Endothelial cell of umbilical vein (primary cell): ENCODE measurements around the gene BABAM2. TPM values are rescaled to one million over a fixed set of nuclear protein-coding genes. Genes with fewer than 3 reads are reported as not detected.
"Not testable (repeated sequence)": the region's sequence is repeated elsewhere in the genome, so short reads cannot be mapped to it uniquely, and the experiment has no call there.

Experiments used
- BruUV-seq: library from RNA; stranded (reverse); fragments of 400-500 nt; replicated peaks from 2 replicates; lab custom pipeline; 2021; lab: Mats Ljungman, UMichigan
- CTCF ChIA-PET: fragments of 300-600, 350-600 bp; sonication (Branson Sonifier 250); formaldehyde crosslinking; loops from one replicate; lab custom pipeline; 2021; ENCODE audit warnings: antibody characterized with exemption, inconsistent platforms; lab: Charles Lee
- POLR2A ChIA-PET: fragments of 300-600, 350-600 bp; sonication (Branson Sonifier 250); formaldehyde crosslinking; loops from one replicate; lab custom pipeline; 2021; ENCODE audit warnings: antibody characterized with exemption, inconsistent platforms; lab: Charles Lee
- DNase-seq: peaks from one replicate; pipeline ENCODE4 v3.0.0-alpha.2; 2011; ENCODE audit warnings: low read depth, low spot score
- FAIRE-seq: peaks from 2 replicates; lab custom pipeline; 2011; peaks lifted over from hg19 to GRCh38; lab: Jason Lieb, UNC
- H2AFZ ChIP-seq: 2 replicates; pipeline ENCODE4 v1.6.0; 2012; ENCODE audit warnings: low read depth, low read length, control low read depth, inconsistent platforms
- H3K27ac ChIP-seq: 2 replicates; pipeline ENCODE4 v1.5.1; 2011; ENCODE audit warnings: low read depth, mild to moderate bottlenecking, control low read depth, low read length, moderate library complexity; ENCODE audit not compliant: insufficient read depth
- H3K27me3 ChIP-seq, 2 experiments: 2 replicates each; pipeline versions ENCODE4 v1.6.0 to v1.6.1; 2011; ENCODE audit warnings: low read length in 2 of 2, mixed read lengths in 1 of 2; ENCODE audit not compliant: control insufficient read depth in 2 of 2, insufficient read depth in 2 of 2
- H3K36me3 ChIP-seq, 2 experiments: 2 replicates in 1 of 2; 3 replicates in 1 of 2; pipeline ENCODE4 v1.5.1; 2011; ENCODE audit warnings: low read length in 2 of 2, mild to moderate bottlenecking in 1 of 2, moderate library complexity in 1 of 2; ENCODE audit not compliant: control insufficient read depth in 2 of 2, insufficient read depth in 2 of 2; ENCODE audit errors: extremely low read depth in 1 of 2
- H3K4me1 ChIP-seq: 3 replicates; pipeline ENCODE4 v1.5.1; 2011; ENCODE audit warnings: mild to moderate bottlenecking, low read length; ENCODE audit not compliant: control insufficient read depth, insufficient read depth; ENCODE audit errors: extremely low read depth
- H3K4me2 ChIP-seq: 2 replicates; pipeline ENCODE4 v1.6.1; 2011; ENCODE audit warnings: low read length, control low read depth, mixed read lengths; ENCODE audit not compliant: insufficient read depth
- H3K4me3 ChIP-seq, 3 experiments: fragments of 200-600 bp in 1 of 3; sonication (generic), shearing (Covaris generic) in 1 of 3; replicated peaks in 1 of 3; 2 replicates each; pipeline ENCODE4 v1.5.1; 2011 to 2016; ENCODE audit warnings: control low read depth in 3 of 3, low read length in 3 of 3, mild to moderate bottlenecking in 2 of 3, inconsistent platforms in 1 of 3, low read depth in 1 of 3, moderate library complexity in 1 of 3; ENCODE audit not compliant: insufficient read depth in 1 of 3
- H3K79me2 ChIP-seq: 2 replicates; pipeline ENCODE4 v1.6.0; 2012; ENCODE audit warnings: low read length, inconsistent platforms; ENCODE audit not compliant: control insufficient read depth, insufficient read depth
- H3K9ac ChIP-seq: replicated peaks from 2 replicates; pipeline ENCODE3; 2011; ENCODE audit warnings: low read length, control low read depth; ENCODE audit not compliant: insufficient read depth; ENCODE audit errors: extremely low read depth
- H3K9me1 ChIP-seq: replicated peaks from 3 replicates; pipeline ENCODE4 v1.6.0; 2011; ENCODE audit warnings: mild to moderate bottlenecking, low read length; ENCODE audit not compliant: control insufficient read depth, insufficient read depth; ENCODE audit errors: extremely low read depth
- H3K9me3 ChIP-seq: replicated peaks from 2 replicates; pipeline ENCODE4 v1.5.1; 2012; ENCODE audit warnings: low read length, inconsistent platforms; ENCODE audit not compliant: control insufficient read depth, insufficient read depth
- H4K20me1 ChIP-seq: replicated peaks from 2 replicates; pipeline ENCODE3; 2011; ENCODE audit warnings: mild to moderate bottlenecking, low read length; ENCODE audit not compliant: control insufficient read depth, insufficient read depth; ENCODE audit errors: extremely low read depth
- POLR2AphosphoS5 ChIP-seq: IDR thresholded peaks from 2 replicates; pipeline ENCODE4 v1.6.1; 2012; ENCODE audit warnings: low read depth, mild to moderate bottlenecking, control low read depth, low read length, moderate library complexity; ENCODE audit not compliant: insufficient read depth
- dilution Hi-C: fragments of 300-500 bp; cut with MboI; formaldehyde crosslinking; loops from one replicate; pipeline ENCODE4 v1.15.0; 2019; ENCODE audit warnings: low sequenced_read_pairs; ENCODE audit not compliant: extremely low pct_ligation_motif_present
- intact Hi-C: fragments of 100-400 bp; cut with micrococcal nuclease; formaldehyde crosslinking; loops from one replicate; pipeline ENCODE4 v1.10.0; 2022
- polyA plus RNA-seq, 4 experiments: library from polyadenylated mRNA; depleted of rRNA in 3 of 4; stranded (reverse) in 3 of 4; unstranded in 1 of 4; fragments of >200 nt; gene quantifications; 2 replicates each; pipeline versions ENCODE4 v1.2.1 to v1.2.3, GENCODE V29; 2011 to 2012; ENCODE audit warnings: missing spikeins in 1 of 4
- total RNA-seq: library from RNA; stranded (reverse); gene quantifications from 2 replicates; pipeline ENCODE4 v1.2.3, GENCODE V29; 2021
- TF ChIP-seq, protein P1 (sequence below), 2 donors: IDR thresholded peaks; 1 replicate in 1 of 2; 2 replicates in 1 of 2; pipeline ENCODE4 v1.5.1; 2011; ENCODE audit warnings: low read length in 2 of 2, mild to moderate bottlenecking in 2 of 2, moderate library complexity in 2 of 2, control low read depth in 1 of 2, inconsistent platforms in 1 of 2, low read depth in 1 of 2; ENCODE audit not compliant: insufficient read depth in 1 of 2; ENCODE audit errors: extremely low read depth in 1 of 2

The BABAM2 gene
- total and polyA plus RNA-seq, 2 donors (not counting 3 experiments of a cell fraction or from before 2014, with no cell fraction given): 19.9 to 27.6 TPM

DNA sequence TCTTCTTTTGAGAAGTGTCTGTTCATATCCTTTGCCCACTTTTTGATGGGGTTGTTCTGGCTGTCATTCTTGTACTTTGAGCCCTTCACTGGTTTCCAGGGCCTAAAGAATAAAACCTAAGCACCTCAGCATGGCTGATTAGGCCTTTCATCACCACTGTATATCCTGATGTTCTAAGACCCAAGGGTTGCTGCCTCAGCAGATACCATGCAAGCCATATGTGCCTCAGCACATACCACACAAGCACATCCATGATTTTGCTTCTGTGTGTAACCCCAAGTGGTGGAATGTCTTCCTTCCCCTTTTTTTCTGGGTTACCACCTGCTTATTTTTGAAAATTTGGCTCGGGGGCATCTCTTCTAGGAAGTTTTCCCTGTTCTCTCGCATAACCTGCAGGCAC lies 11.7 kb upstream of the BABAM2 start:
- Histone ChIP-seq H4K20me1 (no peaks in the 10 kb centered on the region), H3K4me2 (no peak overlapping the region), H3K9me1 (no peaks in the 10 kb centered on the region), H3K4me1 (peaks cover 4% of the 10 kb centered on the region), H2AFZ (no peak overlapping the region), H3K9me3 (no peaks in the 10 kb centered on the region), H3K27ac (no peak overlapping the region), H3K4me3 (no peak overlapping the region), H3K9ac (no peak overlapping the region), H3K36me3 (no peaks in the 10 kb centered on the region), H3K27me3 (no peaks in the 10 kb centered on the region), H3K79me2 (no peaks in the 10 kb centered on the region)
- dilution Hi-C loops (no loop called here), intact Hi-C loops (no loop called here)
- ChIA-PET POLR2A (no interaction called here), CTCF (no interaction called here)
- FAIRE-seq: no peak
- no peak for DNase-seq
- TF ChIP-seq, protein P1, sequence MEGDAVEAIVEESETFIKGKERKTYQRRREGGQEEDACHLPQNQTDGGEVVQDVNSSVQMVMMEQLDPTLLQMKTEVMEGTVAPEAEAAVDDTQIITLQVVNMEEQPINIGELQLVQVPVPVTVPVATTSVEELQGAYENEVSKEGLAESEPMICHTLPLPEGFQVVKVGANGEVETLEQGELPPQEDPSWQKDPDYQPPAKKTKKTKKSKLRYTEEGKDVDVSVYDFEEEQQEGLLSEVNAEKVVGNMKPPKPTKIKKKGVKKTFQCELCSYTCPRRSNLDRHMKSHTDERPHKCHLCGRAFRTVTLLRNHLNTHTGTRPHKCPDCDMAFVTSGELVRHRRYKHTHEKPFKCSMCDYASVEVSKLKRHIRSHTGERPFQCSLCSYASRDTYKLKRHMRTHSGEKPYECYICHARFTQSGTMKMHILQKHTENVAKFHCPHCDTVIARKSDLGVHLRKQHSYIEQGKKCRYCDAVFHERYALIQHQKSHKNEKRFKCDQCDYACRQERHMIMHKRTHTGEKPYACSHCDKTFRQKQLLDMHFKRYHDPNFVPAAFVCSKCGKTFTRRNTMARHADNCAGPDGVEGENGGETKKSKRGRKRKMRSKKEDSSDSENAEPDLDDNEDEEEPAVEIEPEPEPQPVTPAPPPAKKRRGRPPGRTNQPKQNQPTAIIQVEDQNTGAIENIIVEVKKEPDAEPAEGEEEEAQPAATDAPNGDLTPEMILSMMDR (IDR thresholded peaks at IDR 0.05; ENCODE audit: extremely low read depth in 1 of 2, insufficient read depth in 1 of 2, low read depth in 1 of 2, low read length in 2 of 2): no peak
- no peak for TF ChIP-seq POLR2AphosphoS5
- BruUV-seq: no TSS peak

DNA sequence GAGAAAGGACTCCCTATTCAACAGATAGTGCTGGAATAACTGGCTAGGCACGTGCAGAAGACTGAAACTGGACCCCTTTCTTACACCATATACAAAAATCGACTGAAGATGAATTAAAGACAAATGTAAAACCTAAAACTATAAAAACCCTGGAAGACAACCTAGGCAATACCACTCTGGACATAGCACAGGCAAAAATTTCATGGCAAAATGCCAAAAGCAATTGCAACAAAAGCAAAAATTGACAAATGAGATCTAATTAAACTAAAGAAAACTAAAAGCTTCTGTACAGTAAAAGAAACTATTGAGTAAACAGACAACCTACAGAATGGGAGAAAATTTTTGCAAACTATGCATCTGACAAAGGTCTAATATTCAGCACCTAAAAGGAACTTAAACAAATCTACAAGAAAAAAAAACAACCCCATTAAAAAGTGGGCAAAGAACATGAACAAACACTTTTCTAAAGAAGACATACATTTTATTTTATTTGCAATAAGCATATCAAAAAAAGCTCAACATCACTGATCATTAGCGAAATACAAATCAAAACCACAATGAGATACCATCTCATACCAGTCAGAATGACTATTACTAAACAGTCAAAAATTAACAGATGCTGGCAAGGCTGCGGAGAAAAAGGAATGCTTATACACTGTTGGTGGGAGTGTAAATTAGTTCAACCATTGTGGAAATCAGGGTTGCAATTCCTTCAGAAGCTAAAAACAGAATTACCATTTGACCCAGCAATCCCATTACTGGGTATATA lies 8.5 kb upstream of the BABAM2 start:
- H3K4me3 ChIP-seq, H3K36me3 ChIP-seq, H2AFZ ChIP-seq, H3K9me3 ChIP-seq, H3K9me1 ChIP-seq, H3K4me2 ChIP-seq, H3K9ac ChIP-seq, H3K27ac ChIP-seq, FAIRE-seq, POLR2A ChIA-PET, BruUV-seq, dilution Hi-C loops, DNase-seq, H3K27me3 ChIP-seq, intact Hi-C loops, H3K79me2 ChIP-seq, CTCF ChIA-PET, H4K20me1 ChIP-seq: not testable (repeated sequence)
- peaks cover 22% of the 10 kb centered on the region for H3K4me1 ChIP-seq

DNA sequence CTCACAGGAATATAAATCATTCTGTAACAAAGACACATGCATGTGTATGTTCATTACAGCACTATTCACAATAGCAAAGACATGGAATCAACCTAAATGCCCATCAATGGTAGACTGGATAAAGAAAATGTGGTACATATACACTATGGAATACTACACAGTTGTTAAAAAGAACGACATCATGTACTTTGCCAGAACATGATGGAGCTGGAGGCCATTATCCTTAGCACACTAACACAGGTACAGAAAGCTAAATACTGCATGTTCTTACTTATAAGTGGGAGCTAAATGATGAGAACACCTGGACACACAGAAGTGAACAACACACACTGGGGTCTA lies 8.0 kb upstream of the BABAM2 start:
- CTCF ChIA-PET, intact Hi-C loops, BruUV-seq, FAIRE-seq, H3K36me3 ChIP-seq, dilution Hi-C loops, H3K4me2 ChIP-seq, H4K20me1 ChIP-seq, H3K27me3 ChIP-seq, DNase-seq, H3K9me3 ChIP-seq, H3K27ac ChIP-seq, H3K9ac ChIP-seq, H3K4me3 ChIP-seq, H3K9me1 ChIP-seq, H3K79me2 ChIP-seq, POLR2A ChIA-PET, H2AFZ ChIP-seq: not testable (repeated sequence)
- peaks cover 22% of the 10 kb centered on the region for H3K4me1 ChIP-seq
